Measurements from ENCODE around the gene NUFIP2. TPM values are rescaled to one million over a fixed set of nuclear protein-coding genes. Genes with fewer than 3 reads are reported as not detected.

The NUFIP2 gene
- total RNA-seq, 2 donors from 2014 or later, result 92.9 to 104 TPM

DNA sequence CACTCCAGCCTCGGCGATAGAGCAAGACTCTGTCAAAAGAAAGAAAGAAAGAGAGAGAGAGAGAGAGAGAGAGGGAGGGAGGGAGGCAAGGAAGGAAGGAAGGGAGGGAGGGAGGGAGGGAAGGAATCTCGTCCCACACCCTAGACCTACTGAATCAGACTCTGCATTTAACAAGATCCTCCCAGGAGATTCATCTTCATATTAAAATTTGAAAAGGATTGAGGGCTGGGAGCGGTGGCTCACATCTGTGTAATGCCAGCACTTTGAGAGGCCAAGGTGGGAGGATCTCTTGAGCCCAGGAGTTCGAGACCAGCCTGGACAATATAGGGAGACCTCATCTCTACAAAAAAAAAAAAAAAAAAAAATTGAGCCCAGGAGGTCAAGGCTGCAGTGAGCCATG lies 33.5 kb upstream of the NUFIP2 start:
- TF ChIP-seq, protein P1, sequence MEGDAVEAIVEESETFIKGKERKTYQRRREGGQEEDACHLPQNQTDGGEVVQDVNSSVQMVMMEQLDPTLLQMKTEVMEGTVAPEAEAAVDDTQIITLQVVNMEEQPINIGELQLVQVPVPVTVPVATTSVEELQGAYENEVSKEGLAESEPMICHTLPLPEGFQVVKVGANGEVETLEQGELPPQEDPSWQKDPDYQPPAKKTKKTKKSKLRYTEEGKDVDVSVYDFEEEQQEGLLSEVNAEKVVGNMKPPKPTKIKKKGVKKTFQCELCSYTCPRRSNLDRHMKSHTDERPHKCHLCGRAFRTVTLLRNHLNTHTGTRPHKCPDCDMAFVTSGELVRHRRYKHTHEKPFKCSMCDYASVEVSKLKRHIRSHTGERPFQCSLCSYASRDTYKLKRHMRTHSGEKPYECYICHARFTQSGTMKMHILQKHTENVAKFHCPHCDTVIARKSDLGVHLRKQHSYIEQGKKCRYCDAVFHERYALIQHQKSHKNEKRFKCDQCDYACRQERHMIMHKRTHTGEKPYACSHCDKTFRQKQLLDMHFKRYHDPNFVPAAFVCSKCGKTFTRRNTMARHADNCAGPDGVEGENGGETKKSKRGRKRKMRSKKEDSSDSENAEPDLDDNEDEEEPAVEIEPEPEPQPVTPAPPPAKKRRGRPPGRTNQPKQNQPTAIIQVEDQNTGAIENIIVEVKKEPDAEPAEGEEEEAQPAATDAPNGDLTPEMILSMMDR (conservative IDR thresholded peaks at IDR 0.05), result no peak
- H3K27me3 ChIP-seq (ENCODE audit: control insufficient read depth, insufficient read depth, low read length, poor library complexity, severe bottlenecking), result no peaks in the 10 kb centered on the region
- H3K9me3 Mint-ChIP-seq, result no peaks in the 10 kb centered on the region
- no peak overlapping the region for H3K4me3 Mint-ChIP-seq
- H3K9ac ChIP-seq (ENCODE audit: extremely low read depth, low read length, poor library complexity, severe bottlenecking), result no peak overlapping the region
- no peaks in the 10 kb centered on the region for H3K36me3 ChIP-seq (ENCODE audit: control insufficient read depth, insufficient read depth, low read length)
- no peaks in the 10 kb centered on the region for H3K36me3 Mint-ChIP-seq (ENCODE audit: low read depth)
- H3K4me3 ChIP-seq (ENCODE audit: low read length), result no peak overlapping the region
- no peaks in the 10 kb centered on the region for H3K4me1 Mint-ChIP-seq
- no peak for DNase-seq
- H3K4me1 ChIP-seq (ENCODE audit: control insufficient read depth, insufficient read depth, low read length), result no peaks in the 10 kb centered on the region
- H3K27ac ChIP-seq (ENCODE audit: low read depth, low read length), result no peak overlapping the region
- peaks cover under 1% of the 10 kb centered on the region for H3K27me3 Mint-ChIP-seq (ENCODE audit: insufficient read depth)
- no peaks in the 10 kb centered on the region for H3K9me3 ChIP-seq (ENCODE audit: control insufficient read depth, low read length)
- H3K27ac Mint-ChIP-seq, result no peak overlapping the region
- WGBS, 2 experiments (ENCODE audit: insufficient coverage in 1 of 2, insufficient read length in 1 of 2), result 77 to 83% methylated on average over 1 to 4 of the region's 5 CpGs

DNA sequence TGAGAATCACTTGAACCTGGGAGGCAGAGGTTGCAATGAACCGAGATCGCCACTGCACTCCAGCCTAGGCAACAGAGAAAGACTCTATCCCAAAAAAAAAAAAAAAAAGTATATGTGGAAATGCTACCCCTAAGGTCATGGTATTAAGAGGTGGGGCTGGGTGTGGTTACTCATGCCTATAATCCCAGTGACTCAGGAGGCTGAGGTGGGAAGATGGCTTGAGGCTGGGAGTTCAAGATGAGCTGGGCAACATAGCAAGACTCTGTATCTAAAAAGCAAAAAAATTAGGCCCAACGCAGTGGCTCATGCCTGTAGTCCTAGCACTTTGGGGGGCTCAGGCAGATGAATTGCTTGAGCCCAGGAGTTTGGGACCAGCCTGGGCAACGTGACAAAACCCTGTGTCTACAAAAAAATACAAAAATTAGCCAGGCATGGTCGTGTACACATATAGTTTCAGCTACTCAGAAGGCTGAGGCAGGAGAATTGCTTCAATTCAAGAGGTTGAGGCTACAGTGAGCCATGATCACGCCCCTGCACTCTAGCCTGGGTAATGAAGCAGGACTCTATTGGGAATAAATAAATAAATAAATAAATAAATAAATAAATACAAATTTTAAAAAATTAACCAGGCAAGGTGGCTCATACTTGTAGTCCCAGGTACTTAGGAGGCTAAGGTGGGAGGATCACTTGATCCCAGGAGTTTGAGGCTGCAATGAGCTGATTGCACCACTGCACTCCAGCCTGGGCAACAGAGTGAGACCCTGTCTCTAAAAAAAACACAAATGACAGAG lies 32.3 kb upstream of the NUFIP2 start:
- Mint-ChIP-seq H3K27ac (no peak overlapping the region), H3K27me3 (ENCODE audit: insufficient read depth) (peaks cover 2% of the 10 kb centered on the region), H3K4me1 (no peaks in the 10 kb centered on the region), H3K4me3 (no peak overlapping the region), H3K36me3 (ENCODE audit: low read depth) (no peaks in the 10 kb centered on the region), H3K9me3 (no peaks in the 10 kb centered on the region)
- no peaks in the 10 kb centered on the region for H3K4me1 ChIP-seq (ENCODE audit: control insufficient read depth, insufficient read depth, low read length)
- H3K9ac ChIP-seq (ENCODE audit: extremely low read depth, low read length, poor library complexity, severe bottlenecking), result no peak overlapping the region
- no peaks in the 10 kb centered on the region for H3K9me3 ChIP-seq (ENCODE audit: control insufficient read depth, low read length)
- WGBS, 2 experiments (ENCODE audit: insufficient coverage in 1 of 2, insufficient read length in 1 of 2), result 86 to 89% methylated on average over 3 to 4 of the region's 6 CpGs
- no peaks in the 10 kb centered on the region for H3K36me3 ChIP-seq (ENCODE audit: control insufficient read depth, insufficient read depth, low read length)
- H3K27me3 ChIP-seq (ENCODE audit: control insufficient read depth, insufficient read depth, low read length, poor library complexity, severe bottlenecking), result no peaks in the 10 kb centered on the region
- no peak for DNase-seq
- no peak overlapping the region for H3K4me3 ChIP-seq (ENCODE audit: low read length)
- H3K27ac ChIP-seq (ENCODE audit: low read depth, low read length), result no peak overlapping the region
- TF ChIP-seq, protein P1 (conservative IDR thresholded peaks at IDR 0.05), result no peak

DNA sequence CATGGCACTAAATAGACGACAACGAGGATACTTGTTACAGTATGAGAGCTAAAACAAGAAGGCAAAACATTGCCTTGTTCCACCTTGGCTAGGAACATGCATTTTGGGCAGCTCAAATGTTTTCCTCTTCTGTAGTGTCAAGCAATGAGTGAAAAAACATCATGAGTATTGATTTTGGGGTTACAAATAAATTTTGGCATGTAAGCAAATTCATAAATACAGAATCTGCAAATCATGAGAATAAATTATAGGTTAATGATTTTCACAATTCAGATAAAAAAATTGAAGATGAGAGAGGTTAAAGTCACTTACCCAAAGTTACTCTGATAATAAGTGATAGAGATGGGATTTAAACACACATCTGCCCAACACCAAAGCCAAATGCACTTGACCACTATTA lies 28.4 kb upstream of the NUFIP2 start:
- Mint-ChIP-seq H3K36me3 (ENCODE audit: low read depth) (no peaks in the 10 kb centered on the region), H3K27ac (no peak overlapping the region), H3K4me3 (no peak overlapping the region), H3K27me3 (ENCODE audit: insufficient read depth) (peaks cover 2% of the 10 kb centered on the region), H3K9me3 (no peaks in the 10 kb centered on the region), H3K4me1 (peaks cover 6% of the 10 kb centered on the region)
- Histone ChIP-seq H3K36me3 (ENCODE audit: control insufficient read depth, insufficient read depth, low read length) (no peaks in the 10 kb centered on the region), H3K4me3 (ENCODE audit: low read length) (no peak overlapping the region), H3K9me3 (ENCODE audit: control insufficient read depth, low read length) (no peaks in the 10 kb centered on the region), H3K9ac (ENCODE audit: extremely low read depth, low read length, poor library complexity, severe bottlenecking) (no peak overlapping the region), H3K4me1 (ENCODE audit: control insufficient read depth, insufficient read depth, low read length) (no peaks in the 10 kb centered on the region), H3K27ac (ENCODE audit: low read depth, low read length) (no peak overlapping the region), H3K27me3 (ENCODE audit: control insufficient read depth, insufficient read depth, low read length, poor library complexity, severe bottlenecking) (no peaks in the 10 kb centered on the region)
- DNase-seq, result no peak
- WGBS, 2 experiments (ENCODE audit: insufficient coverage in 1 of 2, insufficient read length in 1 of 2), result 81 to 83% methylated on average over 2 of the region's 2 CpGs
- TF ChIP-seq, protein P1 (conservative IDR thresholded peaks at IDR 0.05), result no peak
